AG09309 (cell line): ENCODE results near the gene SOBP.

Source experiments
- DNase-seq: peaks from one replicate; pipeline ENCODE4 v3.0.0-alpha.2; 2010; ENCODE audit warnings: low read depth
- H3K4me3 ChIP-seq: 2 replicates; pipeline ENCODE4 v1.5.1; 2011; ENCODE audit warnings: mild to moderate bottlenecking, low read depth, low read length, moderate library complexity; ENCODE audit not compliant: control insufficient read depth
- TF ChIP-seq, protein P1 (sequence below): IDR thresholded peaks from 2 replicates; pipeline ENCODE4 v1.5.1; 2011; ENCODE audit warnings: mild to moderate bottlenecking, low read depth, low read length, inconsistent platforms; ENCODE audit not compliant: insufficient read depth, control insufficient read depth; ENCODE audit errors: missing control alignments

SOBP gene

GRCh38 chr6:107590378-107590777, 100.5 kb downstream of the SOBP start:
- no peak for DNase-seq
- TF ChIP-seq, protein P1, sequence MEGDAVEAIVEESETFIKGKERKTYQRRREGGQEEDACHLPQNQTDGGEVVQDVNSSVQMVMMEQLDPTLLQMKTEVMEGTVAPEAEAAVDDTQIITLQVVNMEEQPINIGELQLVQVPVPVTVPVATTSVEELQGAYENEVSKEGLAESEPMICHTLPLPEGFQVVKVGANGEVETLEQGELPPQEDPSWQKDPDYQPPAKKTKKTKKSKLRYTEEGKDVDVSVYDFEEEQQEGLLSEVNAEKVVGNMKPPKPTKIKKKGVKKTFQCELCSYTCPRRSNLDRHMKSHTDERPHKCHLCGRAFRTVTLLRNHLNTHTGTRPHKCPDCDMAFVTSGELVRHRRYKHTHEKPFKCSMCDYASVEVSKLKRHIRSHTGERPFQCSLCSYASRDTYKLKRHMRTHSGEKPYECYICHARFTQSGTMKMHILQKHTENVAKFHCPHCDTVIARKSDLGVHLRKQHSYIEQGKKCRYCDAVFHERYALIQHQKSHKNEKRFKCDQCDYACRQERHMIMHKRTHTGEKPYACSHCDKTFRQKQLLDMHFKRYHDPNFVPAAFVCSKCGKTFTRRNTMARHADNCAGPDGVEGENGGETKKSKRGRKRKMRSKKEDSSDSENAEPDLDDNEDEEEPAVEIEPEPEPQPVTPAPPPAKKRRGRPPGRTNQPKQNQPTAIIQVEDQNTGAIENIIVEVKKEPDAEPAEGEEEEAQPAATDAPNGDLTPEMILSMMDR: no peak
- H3K4me3 ChIP-seq: no peak overlapping the region

DNA sequence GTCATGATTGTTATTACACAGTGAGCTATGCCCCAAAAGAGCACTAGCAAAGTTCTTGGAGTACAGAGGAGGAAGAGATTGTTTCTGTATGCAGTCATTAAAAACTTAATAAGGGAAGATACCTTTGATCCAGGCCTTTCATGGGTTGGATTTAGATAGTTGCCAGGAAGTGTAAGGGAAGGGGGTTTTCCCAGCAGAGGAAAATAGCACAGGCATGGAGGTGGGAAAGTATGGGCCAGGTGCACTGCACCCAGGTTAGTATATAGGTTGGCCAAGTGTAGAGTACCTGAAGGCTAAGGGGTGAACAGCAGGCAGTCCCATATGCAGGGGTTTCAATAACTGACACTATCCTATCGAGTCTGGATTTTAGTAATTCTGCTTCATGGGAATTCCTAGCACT, 101.4 kb downstream of the SOBP start:
- no peak overlapping the region for H3K4me3 ChIP-seq
- no peak for DNase-seq
- TF ChIP-seq, protein P1: no peak

DNA sequence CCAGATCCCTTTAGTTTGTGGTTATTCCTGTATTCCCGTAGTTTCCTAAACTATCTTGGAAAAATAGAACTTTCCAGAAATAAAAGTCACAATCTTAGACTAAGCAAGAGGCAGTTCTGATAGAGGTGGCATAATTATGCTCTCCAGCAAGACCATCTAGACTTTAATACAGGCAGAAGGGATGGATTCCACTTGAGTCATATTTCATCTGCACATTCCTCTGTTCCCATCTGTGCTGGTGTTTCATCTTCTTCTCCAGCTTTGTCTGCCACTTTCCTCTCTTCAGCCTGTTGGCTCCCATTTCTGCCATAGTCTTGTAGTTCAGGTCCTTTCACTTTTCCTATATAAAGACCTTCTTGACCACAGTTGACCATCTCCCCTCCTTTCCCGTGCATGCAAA, 102.9 kb downstream of the SOBP start:
- H3K4me3 ChIP-seq: no peak overlapping the region
- no peak for DNase-seq
- TF ChIP-seq, protein P1: no peak

DNA sequence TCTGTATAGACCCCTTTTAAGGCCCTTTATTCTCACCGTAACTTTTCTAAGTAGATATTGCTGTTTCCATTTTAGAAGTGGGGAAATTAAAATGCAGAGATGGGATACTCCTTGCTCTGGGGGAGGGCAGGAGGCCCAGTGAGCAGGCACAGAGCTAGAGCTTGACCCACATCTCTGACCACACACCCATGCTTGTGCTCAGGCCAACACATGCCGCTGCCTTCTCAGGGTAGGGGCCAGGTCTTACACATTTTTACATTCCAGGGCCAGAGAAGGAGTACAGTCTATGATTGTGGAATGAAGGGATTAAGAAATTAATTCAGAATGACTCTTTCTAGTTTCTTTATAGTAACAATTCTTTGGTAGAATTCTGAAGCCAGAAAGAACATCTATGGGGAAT, 104.8 kb downstream of the SOBP start:
- no peak overlapping the region for H3K4me3 ChIP-seq
- TF ChIP-seq, protein P1: no peak
- no peak for DNase-seq

- TF ChIP-seq, protein P1: no peak
- no peak for DNase-seq
- no peak overlapping the region for H3K4me3 ChIP-seq
Observed at GRCh38 chr6:107598091-107598490, 108.2 kb downstream of the SOBP start.

- DNase-seq: no peak
- TF ChIP-seq, protein P1: no peak
- H3K4me3 ChIP-seq: no peak overlapping the region
Observed at GRCh38 chr6:107599043-107599442, 109.1 kb downstream of the SOBP start.

DNA sequence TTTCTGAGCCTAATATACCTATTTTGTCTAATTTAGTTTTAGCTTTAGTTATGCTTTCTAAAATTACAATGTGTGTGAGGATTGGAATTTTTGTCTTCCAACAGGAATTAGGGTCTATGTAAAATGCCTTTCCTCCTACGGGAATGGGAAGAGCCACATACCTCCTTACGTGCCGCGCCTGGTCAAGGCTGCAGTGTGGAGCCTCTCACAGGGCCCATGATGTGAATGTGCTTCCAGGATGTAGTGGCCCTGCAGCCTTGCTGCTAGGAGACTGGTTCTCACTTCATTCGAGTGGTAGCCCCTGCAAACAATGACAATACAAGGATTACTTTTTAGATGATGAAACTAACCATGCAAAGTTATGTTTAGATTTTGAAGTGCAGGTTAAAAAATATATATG, 110.2 kb downstream of the SOBP start:
- no peak for DNase-seq
- no peak overlapping the region for H3K4me3 ChIP-seq
- TF ChIP-seq, protein P1: no peak
